Heart left ventricle (tissue), 16 donors: ENCODE measurements around the gene TTBK2. TPM values are rescaled to one million over a fixed set of nuclear protein-coding genes. Genes with fewer than 3 reads are reported as not detected.

Experiments
- ATAC-seq, 4 donors: fragments of 200-7000 bp; cut with Tn5 transposase; one replicate each; pipeline ENCODE4 v1.9.1; 2020 to 2022; ENCODE audit warnings: moderate library complexity in 4 of 4, mild to moderate bottlenecking in 3 of 4, moderate number of reproducible peaks in 1 of 4
- DNase-seq, 5 donors: peaks; one replicate each; pipeline ENCODE4 v3.0.0-alpha.2; 2020
- H3K27ac ChIP-seq, 12 donors: fragments of 200-600 bp; sonication (generic) in 4 of 12; one replicate each; pipeline versions ENCODE4 v1.5.0 to v1.8.0; 2016 to 2022; ENCODE audit warnings: mild to moderate bottlenecking in 2 of 12
- H3K27me3 ChIP-seq, 9 donors: fragments of 200-600 bp; sonication (generic) in 2 of 9; one replicate each; pipeline versions ENCODE4 v1.5.1 to v1.8.0; 2016 to 2022; ENCODE audit warnings: mild to moderate bottlenecking in 3 of 9
- H3K36me3 ChIP-seq, 9 donors: fragments of 200-600 bp; sonication (generic) in 2 of 9; one replicate each; pipeline versions ENCODE4 v1.5.0 to v1.8.0; 2018 to 2022; ENCODE audit warnings: mild to moderate bottlenecking in 2 of 9
- H3K4me1 ChIP-seq, 12 donors: fragments of 200-600 bp; sonication (generic) in 4 of 12; one replicate each; pipeline versions ENCODE4 v1.5.0 to v1.8.0; 2016 to 2022; ENCODE audit warnings: mild to moderate bottlenecking in 3 of 12
- H3K4me3 ChIP-seq, 12 donors: fragments of 200-600 bp; sonication (generic) in 4 of 12; one replicate each; pipeline versions ENCODE4 v1.5.0 to v1.8.0; 2017 to 2022; ENCODE audit warnings: mild to moderate bottlenecking in 9 of 12, moderate library complexity in 4 of 12
- H3K9me3 ChIP-seq, 12 donors: fragments of 200-600 bp; sonication (generic) in 4 of 12; one replicate each; pipeline versions ENCODE4 v1.5.0 to v1.8.0; 2016 to 2022; ENCODE audit warnings: mild to moderate bottlenecking in 1 of 12
- POLR2A ChIP-seq, 2 donors: fragments of 450-650 bp; IDR thresholded peaks; one replicate each; pipeline ENCODE4 v1.6.1; 2017; ENCODE audit warnings: antibody characterized with exemption in 2 of 2, mild to moderate bottlenecking in 2 of 2, moderate library complexity in 2 of 2
- WGBS, 4 donors: extraction: QIAGEN DNeasy Blood & Tissue Kit in 2 of 4; methylation state at CpG; one replicate each; pipeline versions ENCODE4 v1.1.5 to v1.1.7; 2013 to 2018; 5-methylcytosine and 5-hydroxymethylcytosine counted together
- intact Hi-C, 10 donors: fragments of 100-400 bp; cut with DNase I; formaldehyde crosslinking; loops; one replicate each; pipeline versions ENCODE4 v1.11.1 to v1.14.2; 2022
- polyA plus RNA-seq, 2 donors: library from polyadenylated mRNA; stranded (reverse); fragments of 200-250 nt; gene quantifications; one replicate each; pipeline ENCODE4 v1.2.3, GENCODE V29; 2013
- total RNA-seq, 9 donors: library from RNA; depleted of rRNA in 2 of 9; stranded (reverse); fragments of >200 nt in 2 of 9; fragmentation: NEBNext Ultra II Directional in 3 of 9; extraction: Animal tissue kit (Norgen Biotek cat#: 25700) in 3 of 9; gene quantifications; one replicate each; pipeline versions ENCODE4 v1.1.0 to v1.2.4, GENCODE V29; 2016 to 2023
- TF ChIP-seq, protein P1 (sequence below), 12 donors: fragments of 200-600 bp; sonication (generic) in 4 of 12; IDR thresholded peaks; one replicate each; pipeline versions ENCODE4 v1.5.0 to v1.8.0; 2018 to 2022; ENCODE audit warnings: antibody characterized with exemption in 12 of 12, mild to moderate bottlenecking in 5 of 12
- donor health status: ischemic (EF 13 %, LVEDD 7.1; RV severe dilation, severe dysfunction).
- donor health status: healthy with polysubstance abuse.
- donor health status: DM: no; HTN: yes; CAD: no.
- donor health status: DM: no; HTN: no; CAD: no.
- donor health status: ischemic (EF 25% LVEDD 6.9; RV normal size, moderate dysfunction).
- donor health status: ischemic (EF 25% LVEDD 5.7; RV mildly dilated, moderate dysfunction).
- donor health status: healthy.
- donor health status: DM: yes; HTN: yes; CAD: no.
- donor health status: ischemic (EF 35%, LVEDD 5.7; RV mildly dilated, moderate dysfunction).
- donor health status: nonischemic (EF 11% LVEDD 7.7; RV severe dilation, severe dysfunction).
- donor health status: DM: yes; HTN: yes; CAD: no.
- donor health status: PGD.
- donor health status: ischemic (EF 29% LVEDD 5.4; RV normal size, mild dysfunction).
- donor health status: nonischemic (EF 23%, LVEDD 6.1; RV moderate dilation, normal function).

The TTBK2 gene
- total and polyA plus RNA-seq, 11 donors = 4.9 to 27.9 (median 19.1) TPM

DNA sequence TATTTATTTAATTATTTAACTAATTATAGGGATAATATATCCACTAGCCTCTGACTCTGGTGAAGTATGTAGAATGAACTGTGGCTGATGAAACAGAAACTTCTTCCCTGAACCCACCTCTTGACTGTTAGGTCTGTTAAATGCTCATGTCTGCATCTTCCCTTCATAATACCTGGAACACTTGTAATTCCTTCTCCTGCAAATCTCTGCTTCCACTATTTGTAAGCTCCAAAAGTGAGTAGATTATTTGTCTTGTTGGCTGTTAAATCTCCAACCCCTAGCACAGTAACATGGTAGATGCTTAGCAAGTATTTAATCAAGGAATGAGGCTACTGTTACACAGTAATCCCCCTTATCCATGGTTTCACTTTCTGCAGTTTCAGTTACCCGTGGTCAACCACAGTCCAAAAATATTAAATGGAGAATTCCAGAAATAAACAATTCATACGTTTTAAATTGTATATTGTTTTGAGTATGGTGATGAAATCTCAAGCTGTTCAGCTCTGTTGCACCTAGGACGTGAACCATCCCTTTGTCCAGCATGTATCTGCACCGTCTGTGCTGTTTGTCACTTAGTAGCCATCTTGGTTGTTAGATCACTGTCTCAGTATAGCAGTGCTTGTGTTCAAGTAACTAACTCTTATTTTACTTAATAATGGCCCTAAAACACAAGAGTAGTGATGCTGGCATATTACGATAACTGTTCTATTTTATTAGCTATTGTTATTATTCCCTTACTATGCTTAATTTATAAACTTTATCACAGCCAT lies 5.7 kb downstream of the TTBK2 start:
- Histone ChIP-seq H3K4me3 (peak overlapping the region in 3 of 12 donors; percentile 4 to 29 (median 14)), H3K27ac (no peak overlapping the region), H3K9me3 (no peaks in the 10 kb centered on the region), H3K4me1 (peaks cover 0 to 50% (median 15%) of the 10 kb centered on the region in 12 donors), H3K36me3 (no peaks in the 10 kb centered on the region), H3K27me3 (no peaks in the 10 kb centered on the region)
- ATAC-seq (no peak), DNase-seq (no peak)
- WGBS, 4 donors = 74 to 75% (median 74%) methylated on average over 5 of the region's 5 CpGs
- TF ChIP-seq, protein P1, sequence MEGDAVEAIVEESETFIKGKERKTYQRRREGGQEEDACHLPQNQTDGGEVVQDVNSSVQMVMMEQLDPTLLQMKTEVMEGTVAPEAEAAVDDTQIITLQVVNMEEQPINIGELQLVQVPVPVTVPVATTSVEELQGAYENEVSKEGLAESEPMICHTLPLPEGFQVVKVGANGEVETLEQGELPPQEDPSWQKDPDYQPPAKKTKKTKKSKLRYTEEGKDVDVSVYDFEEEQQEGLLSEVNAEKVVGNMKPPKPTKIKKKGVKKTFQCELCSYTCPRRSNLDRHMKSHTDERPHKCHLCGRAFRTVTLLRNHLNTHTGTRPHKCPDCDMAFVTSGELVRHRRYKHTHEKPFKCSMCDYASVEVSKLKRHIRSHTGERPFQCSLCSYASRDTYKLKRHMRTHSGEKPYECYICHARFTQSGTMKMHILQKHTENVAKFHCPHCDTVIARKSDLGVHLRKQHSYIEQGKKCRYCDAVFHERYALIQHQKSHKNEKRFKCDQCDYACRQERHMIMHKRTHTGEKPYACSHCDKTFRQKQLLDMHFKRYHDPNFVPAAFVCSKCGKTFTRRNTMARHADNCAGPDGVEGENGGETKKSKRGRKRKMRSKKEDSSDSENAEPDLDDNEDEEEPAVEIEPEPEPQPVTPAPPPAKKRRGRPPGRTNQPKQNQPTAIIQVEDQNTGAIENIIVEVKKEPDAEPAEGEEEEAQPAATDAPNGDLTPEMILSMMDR (IDR thresholded peaks at IDR 0.05) = no peak
- TF ChIP-seq POLR2A (IDR thresholded peaks at IDR 0.05) = no peak
- intact Hi-C loops = loop anchor here in 1 of 10 donors (10.0 kb wide), 1 partner anchor 50 kb away; no protein-coding TSS in a partner anchor

- TF ChIP-seq, protein P1 (IDR thresholded peaks at IDR 0.05) = no peak
- TF ChIP-seq POLR2A (IDR thresholded peaks at IDR 0.05) = no peak
- Histone ChIP-seq H3K9me3 (no peaks in the 10 kb centered on the region), H3K4me3 (no peak overlapping the region), H3K27ac (no peak overlapping the region), H3K27me3 (no peaks in the 10 kb centered on the region), H3K36me3 (peaks cover 0 to 5% (median 0%) of the 10 kb centered on the region in 9 donors), H3K4me1 (peaks cover 0 to 22% (median 2%) of the 10 kb centered on the region in 12 donors)
- peak in 1 of 4 donors; percentile 22 for ATAC-seq
- DNase-seq = no peak
- 70 to 78% (median 74%) methylated on average over 5 of the region's 5 CpGs for WGBS, 4 donors
- intact Hi-C loops = loop anchor here in 1 of 10 donors (10.0 kb wide), 1 partner anchor 46 kb away; no protein-coding TSS in a partner anchor
Measured at GRCh38 chr15:42911058-42911592, 9.5 kb downstream of the TTBK2 start.

GRCh38 chr15:42908538-42908937 lies 12.0 kb downstream of the TTBK2 start:
- TF ChIP-seq, protein P1 (IDR thresholded peaks at IDR 0.05) = no peak
- no peak for TF ChIP-seq POLR2A (IDR thresholded peaks at IDR 0.05)
- Histone ChIP-seq H3K27me3 (no peaks in the 10 kb centered on the region), H3K4me3 (no peak overlapping the region), H3K36me3 (peaks cover 0 to 5% (median 0%) of the 10 kb centered on the region in 9 donors), H3K4me1 (peaks cover 0 to 14% (median 6%) of the 10 kb centered on the region in 12 donors), H3K27ac (no peak overlapping the region), H3K9me3 (no peaks in the 10 kb centered on the region)
- no peak for DNase-seq
- intact Hi-C loops = no loop called here
- 51 to 82% (median 67%) methylated on average over 2 of the region's 2 CpGs for WGBS, 4 donors
- no peak for ATAC-seq
